ENCODE results near the gene MICALL2.

Gene MICALL2

GRCh38 chr7:1495564-1496242 is 36.4 kb upstream of the MICALL2 start:
- no peak overlapping the region for H3K9ac ChIP-seq
- peaks cover 0 to 92% (median 74%) of the 10 kb centered on the region in 11 experiments; a peak in 19 of 22 replicates for H4K20me1 ChIP-seq
- no peak for TF ChIP-seq Cebpa-rat (IDR thresholded peaks at IDR 0.05)
- H3K9me3 ChIP-seq (replicated peaks in 1 of 11), result no peaks in the 10 kb centered on the region
- H3K4me2 ChIP-seq, result no peak overlapping the region
- no peaks in the 10 kb centered on the region for H3K27me3 ChIP-seq
- H3K27ac ChIP-seq, result no peak overlapping the region
- peaks cover 84 to 96% (median 93%) of the 10 kb centered on the region in 11 experiments for H3K36me3 ChIP-seq
- H3K4me1 ChIP-seq, result peaks cover 0 to 6% (median 3%) of the 10 kb centered on the region in 10 experiments; a peak in 11 of 20 replicates
- H3K4me3 ChIP-seq, result no peak overlapping the region

- H3K4me1 ChIP-seq, result no peaks in the 10 kb centered on the region
- H4K20me1 ChIP-seq, result peaks cover 0 to 92% (median 74%) of the 10 kb centered on the region in 11 experiments; a peak in 19 of 22 replicates
- TF ChIP-seq Cebpa-rat (IDR thresholded peaks at IDR 0.05), result no peak
- no peak overlapping the region for H3K9ac ChIP-seq
- no peak overlapping the region for H3K27ac ChIP-seq
- H3K36me3 ChIP-seq, result peaks cover 84 to 96% (median 93%) of the 10 kb centered on the region in 11 experiments
- no peak overlapping the region for H3K4me2 ChIP-seq
- H3K9me3 ChIP-seq (replicated peaks in 1 of 11), result no peaks in the 10 kb centered on the region
- no peak overlapping the region for H3K4me3 ChIP-seq
- no peaks in the 10 kb centered on the region for H3K27me3 ChIP-seq
Measured at GRCh38 chr7:1494866-1495563, 35.7 kb upstream of the MICALL2 start.

DNA sequence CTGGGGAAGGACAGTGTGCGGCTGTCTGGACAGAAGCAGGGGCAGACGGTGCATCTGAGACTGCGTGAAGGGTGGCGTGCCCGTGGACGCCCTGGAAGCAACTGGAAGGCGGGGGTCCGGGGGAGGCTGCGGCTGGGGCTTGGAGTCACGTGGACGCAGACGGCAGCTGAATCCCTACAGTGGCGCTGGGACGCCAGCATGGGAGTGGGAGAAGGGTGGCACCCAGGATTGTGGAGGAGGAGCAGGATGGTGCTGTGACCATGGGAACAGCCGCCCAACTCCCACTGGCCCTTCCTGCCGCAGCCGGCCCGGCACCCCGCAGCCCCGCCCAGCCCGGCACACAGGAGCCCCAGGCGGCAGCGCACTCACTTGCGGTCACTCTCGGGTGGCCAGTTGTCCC is 35.2 kb upstream of the MICALL2 start:
- H3K9me3 ChIP-seq (replicated peaks in 1 of 11), result no peaks in the 10 kb centered on the region
- peaks cover 0 to 92% (median 73%) of the 10 kb centered on the region in 11 experiments; a peak in 18 of 22 replicates for H4K20me1 ChIP-seq
- no peaks in the 10 kb centered on the region for H3K27me3 ChIP-seq
- TF ChIP-seq Cebpa-rat (IDR thresholded peaks at IDR 0.05), result no peak
- H3K4me1 ChIP-seq, result no peaks in the 10 kb centered on the region
- H3K27ac ChIP-seq, result no peak overlapping the region
- H3K9ac ChIP-seq, result no peak overlapping the region
- H3K36me3 ChIP-seq, result peaks cover 84 to 96% (median 93%) of the 10 kb centered on the region in 11 experiments
- H3K4me3 ChIP-seq, result no peak overlapping the region
- H3K4me2 ChIP-seq, result no peak overlapping the region

GRCh38 chr7:1493571-1493970 is 34.3 kb upstream of the MICALL2 start:
- no peak overlapping the region for H3K4me2 ChIP-seq
- no peak overlapping the region for H3K4me3 ChIP-seq
- no peaks in the 10 kb centered on the region for H3K9me3 ChIP-seq (replicated peaks in 1 of 11)
- H3K9ac ChIP-seq, result no peak overlapping the region
- H3K4me1 ChIP-seq, result no peaks in the 10 kb centered on the region
- H3K27ac ChIP-seq, result no peak overlapping the region
- no peaks in the 10 kb centered on the region for H3K27me3 ChIP-seq
- H4K20me1 ChIP-seq, result peaks cover 0 to 95% (median 77%) of the 10 kb centered on the region in 11 experiments; a peak in 18 of 22 replicates
- no peak for TF ChIP-seq Cebpa-rat (IDR thresholded peaks at IDR 0.05)
- H3K36me3 ChIP-seq, result peaks cover 92 to 98% (median 96%) of the 10 kb centered on the region in 11 experiments

DNA sequence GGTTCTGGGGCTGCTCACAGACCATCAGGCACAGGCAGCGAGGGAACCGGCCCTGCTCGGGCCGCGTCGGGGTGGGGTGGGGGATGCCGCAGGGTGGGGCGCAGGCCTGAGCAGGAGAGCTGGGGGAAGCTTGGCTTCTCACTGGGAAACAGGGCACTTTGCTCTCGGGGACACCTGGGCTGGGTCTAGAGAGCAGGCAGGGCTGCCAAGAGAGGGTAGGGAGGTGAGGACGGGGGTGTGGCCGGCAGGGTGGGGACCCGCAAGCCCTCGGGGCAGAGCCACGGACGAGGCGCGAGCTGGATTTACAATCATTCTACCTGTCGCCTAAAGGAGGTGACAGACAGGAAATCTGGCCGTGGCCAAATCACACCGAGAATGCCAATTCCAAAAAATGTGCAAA is 33.9 kb upstream of the MICALL2 start:
- Histone ChIP-seq H3K4me3 (no peak overlapping the region), H3K9me3 (replicated peaks in 1 of 11) (no peaks in the 10 kb centered on the region), H3K4me2 (no peak overlapping the region), H3K27me3 (no peaks in the 10 kb centered on the region), H3K27ac (no peak overlapping the region), H3K9ac (no peak overlapping the region), H3K36me3 (peaks cover 94 to 100% (median 98%) of the 10 kb centered on the region in 11 experiments), H3K4me1 (no peaks in the 10 kb centered on the region), H4K20me1 (peaks cover 0 to 97% (median 79%) of the 10 kb centered on the region in 11 experiments; a peak in 18 of 22 replicates)
- TF ChIP-seq Cebpa-rat (IDR thresholded peaks at IDR 0.05), result no peak

DNA sequence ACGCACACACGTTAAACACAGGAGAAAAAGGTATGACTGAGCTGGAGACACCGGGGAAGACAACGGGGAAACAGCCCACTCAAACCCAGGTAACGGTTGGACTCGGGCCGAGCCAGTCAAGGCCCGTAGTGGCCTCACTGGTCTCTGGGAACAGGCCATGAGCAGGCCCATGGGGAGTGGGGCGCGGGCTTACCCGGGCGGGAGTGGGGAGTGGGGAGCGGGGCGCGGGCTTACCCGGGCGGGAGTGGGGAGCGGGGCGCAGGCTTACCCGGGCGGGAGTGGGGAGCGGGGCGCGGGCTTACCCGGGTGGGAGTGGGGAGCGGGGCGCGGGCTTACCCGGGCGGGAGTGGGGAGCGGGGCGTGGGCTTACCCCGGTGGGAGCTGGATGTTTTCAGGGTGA is 33.4 kb upstream of the MICALL2 start:
- Histone ChIP-seq H3K4me3 (no peak overlapping the region), H3K27ac (no peak overlapping the region), H3K27me3 (no peaks in the 10 kb centered on the region), H4K20me1 (peaks cover 0 to 97% (median 80%) of the 10 kb centered on the region in 11 experiments; a peak in 18 of 22 replicates), H3K4me1 (no peaks in the 10 kb centered on the region), H3K4me2 (no peak overlapping the region), H3K36me3 (peaks cover 94 to 100% (median 98%) of the 10 kb centered on the region in 11 experiments), H3K9ac (no peak overlapping the region), H3K9me3 (replicated peaks in 1 of 11) (no peaks in the 10 kb centered on the region)
- TF ChIP-seq Cebpa-rat (IDR thresholded peaks at IDR 0.05), result no peak

DNA sequence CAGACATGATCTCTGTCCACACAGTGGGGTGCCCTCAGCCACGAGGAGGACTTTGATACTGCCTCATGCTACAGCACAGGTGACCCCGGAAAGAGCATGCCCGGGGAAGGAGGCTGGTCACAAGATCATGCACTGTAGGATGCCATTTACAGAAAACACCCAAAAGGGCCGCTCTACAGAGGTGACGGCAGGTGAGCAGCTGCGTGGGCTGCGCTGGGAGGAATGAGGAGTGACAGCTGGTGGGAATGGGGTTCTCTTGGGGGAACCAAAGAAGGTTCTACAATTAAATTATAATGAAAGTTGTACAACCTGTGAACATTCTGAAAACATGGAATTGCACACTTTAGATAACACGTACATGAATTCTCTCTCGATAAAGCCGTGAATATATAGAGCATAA is 33.0 kb upstream of the MICALL2 start:
- Histone ChIP-seq H3K36me3 (peaks cover 94 to 100% (median 98%) of the 10 kb centered on the region in 11 experiments), H3K9me3 (replicated peaks in 1 of 11) (no peaks in the 10 kb centered on the region), H3K4me2 (no peak overlapping the region), H3K27ac (no peak overlapping the region), H3K27me3 (no peaks in the 10 kb centered on the region), H3K4me1 (no peaks in the 10 kb centered on the region), H3K4me3 (no peak overlapping the region), H4K20me1 (peaks cover 0 to 97% (median 80%) of the 10 kb centered on the region in 11 experiments; a peak in 18 of 22 replicates), H3K9ac (no peak overlapping the region)
- no peak for TF ChIP-seq Cebpa-rat (IDR thresholded peaks at IDR 0.05)

- TF ChIP-seq Cebpa-rat (IDR thresholded peaks at IDR 0.05), result no peak
- Histone ChIP-seq H3K4me1 (no peaks in the 10 kb centered on the region), H4K20me1 (peaks cover 0 to 96% (median 72%) of the 10 kb centered on the region in 11 experiments; a peak in 18 of 22 replicates), H3K4me3 (no peak overlapping the region), H3K27ac (no peak overlapping the region), H3K9ac (no peak overlapping the region), H3K36me3 (peaks cover 93 to 100% (median 98%) of the 10 kb centered on the region in 11 experiments), H3K9me3 (replicated peaks in 1 of 11) (no peaks in the 10 kb centered on the region), H3K27me3 (no peaks in the 10 kb centered on the region), H3K4me2 (no peak overlapping the region)
Measured at GRCh38 chr7:1490837-1491236, 31.6 kb upstream of the MICALL2 start.

- Histone ChIP-seq H3K36me3 (peaks cover 91 to 100% (median 97%) of the 10 kb centered on the region in 11 experiments), H3K27me3 (no peaks in the 10 kb centered on the region), H3K4me1 (no peaks in the 10 kb centered on the region), H3K9ac (no peak overlapping the region), H3K4me2 (no peak overlapping the region), H3K9me3 (replicated peaks in 1 of 11) (no peaks in the 10 kb centered on the region), H4K20me1 (peaks cover 0 to 93% (median 72%) of the 10 kb centered on the region in 11 experiments; a peak in 18 of 22 replicates), H3K27ac (no peak overlapping the region), H3K4me3 (no peak overlapping the region)
- no peak for TF ChIP-seq Cebpa-rat (IDR thresholded peaks at IDR 0.05)
Measured at GRCh38 chr7:1489336-1489735, 30.1 kb upstream of the MICALL2 start.

Measured in BLaER1 treated with 17β-estradiol and CSF1 and Interleukin-3, amounts not matched to agents 10 nM and 100 nM (cell line).